Ascending aorta (tissue), 2 donors: Measurements from ENCODE around the gene PLEKHG3. TPM values are rescaled to one million over a fixed set of nuclear protein-coding genes. Genes with fewer than 3 reads are reported as not detected.

Experiments
- DNase-seq, 2 donors: peaks; one replicate each; pipeline ENCODE4 v3.0.0-alpha.2; 2019; ENCODE audit warnings: low spot score in 2 of 2
- H3K27ac ChIP-seq, 2 donors: fragments of 200-600 bp; sonication (generic); one replicate each; pipeline ENCODE4 v1.5.1; 2016 to 2017; ENCODE audit warnings: mild to moderate bottlenecking in 1 of 2
- H3K27me3 ChIP-seq: fragments of 200-600 bp; sonication (generic); one replicate; pipeline ENCODE4 v1.5.1; 2017
- H3K36me3 ChIP-seq, 2 donors: fragments of 200-600 bp; sonication (generic); one replicate each; pipeline ENCODE4 v1.5.1; 2016
- H3K4me1 ChIP-seq, 2 donors: fragments of 200-600 bp; sonication (generic); one replicate each; pipeline ENCODE4 v1.5.1; 2016 to 2017; ENCODE audit warnings: mild to moderate bottlenecking in 1 of 2
- H3K4me3 ChIP-seq, 2 donors: fragments of 200-600 bp; sonication (generic); one replicate each; pipeline ENCODE4 v1.5.1; 2016 to 2017; ENCODE audit warnings: mild to moderate bottlenecking in 1 of 2
- H3K9me3 ChIP-seq, 2 donors: fragments of 200-600 bp; sonication (generic); one replicate each; pipeline ENCODE4 v1.5.1; 2016
- CTCF ChIP-seq, 3 experiments: fragments of 200-600 bp in 2 of 3; fragments of 450-650 bp in 1 of 3; sonication (generic) in 2 of 3; IDR thresholded peaks; one replicate each; pipeline ENCODE4 v1.5.1; 2016 to 2019; ENCODE audit warnings: antibody characterized with exemption in 3 of 3, mild to moderate bottlenecking in 1 of 3, moderate library complexity in 1 of 3
- intact Hi-C: fragments of 100-400 bp; cut with DNase I; formaldehyde crosslinking; loops from one replicate; pipeline ENCODE4 v1.15.1; 2023
- total RNA-seq: library from RNA; depleted of rRNA; stranded (reverse); fragments of >200 nt; gene quantifications from one replicate; pipeline ENCODE4 v1.1.0, GENCODE V29; 2016

Gene PLEKHG3
- total RNA-seq, 1 donor from 2014 or later, result 134 TPM

GRCh38 chr14:64708148-64709004 is 4.2 kb downstream of the PLEKHG3 start:
- intact Hi-C loops, result loop anchor here (1.0 to 5.0 kb wide), 4 partner anchors 13 to 168 kb away; partner anchors contain the start of gene HSPA2
- Histone ChIP-seq H3K27me3 (no peaks in the 10 kb centered on the region), H3K27ac (peak overlapping the region; percentile 88 to 95), H3K36me3 (no peaks in the 10 kb centered on the region), H3K4me3 (peak overlapping the region; percentile 39 to 74), H3K9me3 (no peaks in the 10 kb centered on the region), H3K4me1 (peaks cover 13 to 50% of the 10 kb centered on the region in 2 donors)
- peak in 1 of 2 donors; percentile 76 for DNase-seq
- TF ChIP-seq CTCF (IDR thresholded peaks at IDR 0.05), result no peak

GRCh38 chr14:64709126-64709525 is 4.9 kb downstream of the PLEKHG3 start:
- H3K4me3 ChIP-seq, result peak overlapping the region; percentile 39 to 74
- no peak for TF ChIP-seq CTCF (IDR thresholded peaks at IDR 0.05)
- peak overlapping the region; percentile 88 to 95 for H3K27ac ChIP-seq
- intact Hi-C loops, result loop anchor here (2.0 to 5.0 kb wide), 3 partner anchors 37 to 168 kb away; partner anchors contain the start of gene HSPA2
- H3K9me3 ChIP-seq, result peaks cover 0 to 6% of the 10 kb centered on the region in 2 donors
- peak in 1 of 2 donors; percentile 52 for DNase-seq
- H3K27me3 ChIP-seq, result no peaks in the 10 kb centered on the region
- no peaks in the 10 kb centered on the region for H3K36me3 ChIP-seq
- H3K4me1 ChIP-seq, result peaks cover 13 to 50% of the 10 kb centered on the region in 2 donors

- peaks cover 0 to 6% of the 10 kb centered on the region in 2 donors for H3K9me3 ChIP-seq
- DNase-seq, result peak in 1 of 2 donors; percentile 72
Observed at GRCh38 chr14:64711039-64711438, 6.8 kb downstream of the PLEKHG3 start.

GRCh38 chr14:64713677-64714076 is 9.5 kb downstream of the PLEKHG3 start:
- Histone ChIP-seq H3K9me3 (peaks cover 0 to 6% of the 10 kb centered on the region in 2 donors), H3K27me3 (no peaks in the 10 kb centered on the region), H3K4me1 (peaks cover 14 to 63% of the 10 kb centered on the region in 2 donors), H3K4me3 (no peak overlapping the region), H3K27ac (peak overlapping the region in 1 of 2 donors; percentile 96), H3K36me3 (no peaks in the 10 kb centered on the region)
- intact Hi-C loops, result no loop called here
- no peak for DNase-seq
- TF ChIP-seq CTCF (IDR thresholded peaks at IDR 0.05), result no peak

More at GRCh38 chr14:64711039-64711438, 6.8 kb downstream of the PLEKHG3 start:
- Histone ChIP-seq H3K4me3 (peak overlapping the region in 1 of 2 donors; percentile 14), H3K27ac (peak overlapping the region; percentile 88 to 95), H3K27me3 (no peaks in the 10 kb centered on the region), H3K4me1 (peaks cover 13 to 63% of the 10 kb centered on the region in 2 donors), H3K36me3 (no peaks in the 10 kb centered on the region)
- intact Hi-C loops, result no loop called here
- TF ChIP-seq CTCF (IDR thresholded peaks at IDR 0.05), result no peak

GRCh38 chr14:64714432-64715025 is 10.3 kb downstream of the PLEKHG3 start:
- intact Hi-C loops, result loop anchor here (5.0 kb wide), 1 partner anchor 32 kb away; no protein-coding TSS in a partner anchor
- Histone ChIP-seq H3K27ac (peak overlapping the region; percentile 89 to 96), H3K9me3 (peaks cover 0 to 6% of the 10 kb centered on the region in 2 donors), H3K4me1 (peaks cover 15 to 63% of the 10 kb centered on the region in 2 donors), H3K4me3 (no peak overlapping the region), H3K27me3 (no peaks in the 10 kb centered on the region), H3K36me3 (no peaks in the 10 kb centered on the region)
- no peak for TF ChIP-seq CTCF (IDR thresholded peaks at IDR 0.05)
- no peak for DNase-seq
